GM12892 (cell line): ENCODE results near the gene FOXP2.

Experiments
- POLR2A ChIP-seq: IDR thresholded peaks from 2 replicates; pipeline ENCODE4 v1.6.1; 2011; ENCODE audit warnings: low read depth, low read length, control low read depth
- POLR2AphosphoS5 ChIP-seq: IDR thresholded peaks from 2 replicates; pipeline ENCODE4 v1.6.1; 2011; ENCODE audit warnings: low read depth, low read length, control low read depth

GRCh38 chr7:114534953-114535352, 120.3 kb downstream of the FOXP2 start:
- TF ChIP-seq POLR2AphosphoS5 (no peak), POLR2A (no peak)
